ENCODE results near the gene TMEM219. TPM values are rescaled to one million over a fixed set of nuclear protein-coding genes. Genes with fewer than 3 reads are reported as not detected.

TMEM219 gene
- total and polyA plus RNA-seq, 2 of the 8 experiments (the other 6 are each of a cell fraction or from before 2014, with no cell fraction given): 60.2 to 116 TPM

GRCh38 chr16:29995911-29996765 is 34.3 kb downstream of the TMEM219 start, which contains the start of gene INO80E:
INO80E (plus strand) TSS chr16:29996241; CDS start chr16:29996311, 70 bp downstream.
- peak; percentile 90 to 98 for DNase-seq (ENCODE audit: low read depth in 1 of 2, low spot score in 2 of 2)
- POLR2A ChIA-PET (ENCODE audit: partially characterized antibody): interaction anchor here (0.7 to 5.5 kb wide), 18 partner anchors 10 to 286 kb away, joined by 3 to 34 read pairs (median 4); partner anchors contain the start of genes ALDOA, DOC2A, KCTD13 and PRRT2
- H2AK5ac ChIP-seq (ENCODE audit: low read depth, low read length): no peak within 1 kb of the TSS
- no peaks in the 10 kb centered on the region for H3K27me3 ChIP-seq (replicated peaks in 1 of 4; ENCODE audit: control insufficient read depth in 3 of 4, extremely low read depth in 1 of 4, insufficient read depth in 3 of 4, low read length in 3 of 4)
- peak within 1 kb of the TSS; percentile 10; the same call in 1 of the 2 replicates for H2BK12ac ChIP-seq (ENCODE audit: low read depth, low read length)
- peak within 1 kb of the TSS; percentile 78 to 92 for H3K4me2 ChIP-seq (ENCODE audit: insufficient read depth in 1 of 2, low read depth in 2 of 2, low read length in 2 of 2)
- no peak within 1 kb of the TSS for H2BK120ac ChIP-seq (replicated peaks; ENCODE audit: low read depth, low read length)
- peak within 1 kb of the TSS; percentile 85 for H4K5ac ChIP-seq (ENCODE audit: insufficient read length, low read depth, low read length)
- H3K56ac ChIP-seq (replicated peaks; ENCODE audit: insufficient read length, low read depth, low read length): peak within 1 kb of the TSS; percentile 75
- peaks cover 0 to 4% of the 10 kb centered on the region in 2 experiments for H4K20me1 ChIP-seq (replicated peaks in 1 of 2; ENCODE audit: control insufficient read depth in 1 of 2, insufficient read depth in 2 of 2, low read length in 2 of 2)
- H3K79me1 ChIP-seq (ENCODE audit: low read depth, low read length): peaks cover 3% of the 10 kb centered on the region; the same call in 1 of the 2 replicates
- H2BK15ac ChIP-seq (ENCODE audit: low read length): peak within 1 kb of the TSS; percentile 77; the same call in 1 of the 2 replicates
- CTCF ChIA-PET (ENCODE audit: partially characterized antibody): interaction anchor here (0.6 to 1.6 kb wide), 4 partner anchors 10 to 40 kb away, joined by 3 to 5 read pairs (median 4); no protein-coding TSS in a partner anchor
- no peaks in the 10 kb centered on the region for H3K9me3 ChIP-seq (ENCODE audit: insufficient read depth in 2 of 2, low read depth in 1 of 2, low read length in 1 of 2)
- peak within 1 kb of the TSS; percentile 27 for H3K4ac ChIP-seq (replicated peaks; ENCODE audit: insufficient read length, low read depth, low read length)
- no peak within 1 kb of the TSS for H3K23ac ChIP-seq (ENCODE audit: insufficient read length)
- peak within 1 kb of the TSS; percentile 97 for H3K18ac ChIP-seq (ENCODE audit: extremely low read depth, low read length)
- peaks cover 0 to 11% (median under 1%) of the 10 kb centered on the region in 4 experiments; a peak in 6 of 8 replicates for H3K36me3 ChIP-seq (ENCODE audit: control insufficient read depth in 2 of 4, insufficient read depth in 4 of 4, low read length in 3 of 4)
- peak within 1 kb of the TSS; percentile 86 for H3K27ac ChIP-seq (ENCODE audit: low read depth, low read length)
- peak within 1 kb of the TSS; percentile 86 for H2AFZ ChIP-seq (ENCODE audit: low read length)
- H3K4me3 ChIP-seq (ENCODE audit: extremely low read depth in 1 of 4, insufficient read depth in 2 of 4, low read depth in 3 of 4, low read length in 4 of 4): peak within 1 kb of the TSS; percentile 75 to 91 (median 80)
- H3K4me1 ChIP-seq (replicated peaks in 1 of 4; ENCODE audit: control insufficient read depth in 3 of 4, insufficient read depth in 4 of 4, low read length in 3 of 4): peaks cover 0 to 10% (median 4%) of the 10 kb centered on the region in 4 experiments; a peak in 6 of 7 replicates
- peaks cover 0 to 7% of the 10 kb centered on the region in 2 experiments; a peak in 1 of 4 replicates for H3K79me2 ChIP-seq (ENCODE audit: control insufficient read depth in 1 of 2, insufficient read depth in 2 of 2, low read length in 2 of 2)
- 2% methylated on average over 57 of the region's 65 CpGs; no CpG with 5 or more reads in 1 of the 2 experiments for WGBS, 2 experiments (ENCODE audit: extremely low coverage in 1 of 2, insufficient coverage in 1 of 2, insufficient read length in 1 of 2, insufficient replicate concordance in 2 of 2, low coverage in 1 of 2, low lambda C conversion rate in 2 of 2, missing lambda C conversion rate in 1 of 2)
- peak within 1 kb of the TSS; percentile 87 for H4K91ac ChIP-seq (replicated peaks; ENCODE audit: insufficient read length, low read length)
- H2BK20ac ChIP-seq (ENCODE audit: low read length): no peak within 1 kb of the TSS
- FAIRE-seq: no peak
- H4K8ac ChIP-seq (ENCODE audit: extremely low read depth, insufficient read depth, low read length): peak within 1 kb of the TSS; percentile 93
- peak within 1 kb of the TSS; percentile 81 for H2BK5ac ChIP-seq (ENCODE audit: low read depth, low read length)
- H3K9ac ChIP-seq (replicated peaks in 1 of 4; ENCODE audit: extremely low read depth in 1 of 4, low read depth in 3 of 4, low read length in 3 of 4): peak within 1 kb of the TSS; percentile 70 to 86 (median 78)
- H3K23me2 ChIP-seq (ENCODE audit: low read depth, low read length): peaks cover 9% of the 10 kb centered on the region; the same call in 1 of the 2 replicates
- H3K14ac ChIP-seq (ENCODE audit: insufficient read length): no peak within 1 kb of the TSS
- TF ChIP-seq SP1 (IDR thresholded peaks at IDR 0.05; ENCODE audit: low read depth, low read length) (peak; percentile 35; the same call in 1 of the 2 replicates), POLR2AphosphoS5 (IDR thresholded peaks at IDR 0.05; ENCODE audit: low read depth, low read length) (no peak; the same call in 1 of the 2 replicates), CHD2 (IDR thresholded peaks at IDR 0.05; ENCODE audit: low read length) (0 out of 2 replicates have a peak, but pooled peaks have one; percentile 15), CHD1 (IDR thresholded peaks at IDR 0.05; ENCODE audit: low read depth, low read length) (no peak), SIX5 (IDR thresholded peaks at IDR 0.05; ENCODE audit: low read depth, low read length) (peak; percentile 71), RXRA (IDR thresholded peaks at IDR 0.05; ENCODE audit: insufficient read depth, low read depth, low read length) (no peak), SIN3A (conservative IDR thresholded peaks at IDR 0.05 in 1 of 2, IDR thresholded peaks at IDR 0.05 in 1 of 2; ENCODE audit: low read depth in 1 of 2, low read length in 2 of 2) (0 out of 4 replicates have a peak, but pooled peaks have one; percentile 14 to 58), EGR1 (IDR thresholded peaks at IDR 0.05; ENCODE audit: borderline replicate concordance, low read depth, low read length) (peak; percentile 51; the same call in 1 of the 2 replicates), ATF2 (IDR thresholded peaks at IDR 0.05; ENCODE audit: low read length) (peak; percentile 65)

Data from H1 (cell line).